ENCODE data around the gene LHX3.
"Not testable (repeated sequence)": the region's sequence is repeated elsewhere in the genome, so short reads cannot be mapped to it uniquely, and the experiment has no call there.

Gene LHX3

DNA sequence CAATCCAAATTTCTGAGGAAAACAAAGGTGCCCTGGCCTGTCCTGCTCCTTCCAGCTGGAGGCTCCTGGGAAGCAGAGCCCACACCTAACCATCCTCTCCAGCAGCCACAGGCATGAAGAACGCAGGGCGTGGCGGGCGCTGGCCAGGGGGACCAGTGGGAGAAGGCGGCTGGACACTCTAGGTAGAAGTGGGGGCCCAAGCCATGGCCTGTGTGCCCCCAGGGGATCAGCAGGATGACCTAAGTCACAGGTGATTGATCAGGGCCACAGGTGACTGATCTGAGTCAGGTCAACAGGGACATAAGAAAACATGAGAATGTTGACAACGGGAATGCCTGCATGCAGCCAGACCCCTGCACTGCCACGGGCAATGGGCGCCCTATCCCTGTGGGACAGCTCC lies 37.3 kb upstream of the LHX3 start:
- DNase-seq: no peak

GRCh38 chr9:136241542-136241941 lies 36.6 kb upstream of the LHX3 start:
- DNase-seq: no peak

DNA sequence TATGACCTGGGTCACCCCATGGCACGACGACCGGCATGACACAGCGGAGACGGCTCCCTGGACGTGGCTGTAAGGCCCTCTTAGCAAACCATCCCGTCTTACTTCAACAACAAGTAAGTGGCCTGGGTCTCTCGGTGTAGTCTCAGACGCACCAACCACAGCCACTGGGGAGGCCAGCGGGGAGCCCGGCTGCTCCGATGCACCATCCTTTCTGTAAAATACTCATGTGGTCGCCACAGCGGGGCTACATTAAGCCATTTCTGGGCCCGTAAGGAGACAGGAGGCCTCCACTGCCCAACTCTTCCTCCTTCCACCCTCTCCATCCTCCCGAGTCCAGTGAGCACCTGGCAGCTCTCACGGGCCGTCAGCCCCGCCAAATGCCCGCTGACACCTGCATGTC lies 36.0 kb upstream of the LHX3 start:
- DNase-seq: no peak

- no peak for DNase-seq
Measured at GRCh38 chr9:136239983-136240330, 35.0 kb upstream of the LHX3 start.

DNA sequence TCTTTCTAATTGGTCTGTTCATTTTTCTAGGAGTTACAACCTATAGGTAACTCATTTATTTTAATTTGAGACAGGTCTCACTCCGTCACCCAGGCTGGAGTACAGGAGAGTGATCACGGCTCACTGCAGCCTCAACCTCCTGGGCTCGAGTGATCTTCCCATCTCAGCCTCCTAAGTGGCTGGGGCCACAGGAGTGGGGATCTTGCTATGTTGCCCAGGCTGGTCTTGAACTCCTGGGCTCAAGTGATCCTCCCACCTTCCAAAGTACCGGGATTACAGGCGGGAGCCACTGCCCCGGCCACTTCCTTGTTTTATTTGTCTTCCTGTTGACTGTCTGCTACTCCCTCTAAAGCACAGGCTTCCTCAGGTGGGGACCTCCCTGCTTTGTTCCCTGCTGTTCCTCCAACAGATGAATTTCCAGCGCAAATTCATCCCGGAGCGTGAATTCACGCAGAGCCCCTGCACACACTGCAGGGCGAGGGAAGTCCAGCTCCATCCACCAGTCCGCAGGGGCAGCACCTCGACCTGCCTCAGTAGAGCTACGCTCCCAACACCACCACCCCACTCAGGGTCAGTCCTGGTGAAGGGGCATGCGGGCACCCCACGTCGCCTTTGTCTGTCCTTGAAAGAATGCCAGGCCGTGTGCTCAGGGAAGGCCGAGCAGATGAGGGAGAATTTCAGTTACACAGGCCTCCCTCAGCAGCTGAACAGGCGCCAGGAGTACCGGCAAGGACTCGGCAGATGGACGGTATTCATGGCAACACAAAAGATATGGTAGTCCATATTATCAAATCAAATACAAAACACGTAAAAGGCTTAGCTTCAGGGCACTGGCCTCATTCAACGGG lies 34.4 kb upstream of the LHX3 start:
- peak in 1 of 56 donors; percentile 7 for DNase-seq

GRCh38 chr9:136238342-136238732 lies 33.4 kb upstream of the LHX3 start:
- no peak for DNase-seq

DNA sequence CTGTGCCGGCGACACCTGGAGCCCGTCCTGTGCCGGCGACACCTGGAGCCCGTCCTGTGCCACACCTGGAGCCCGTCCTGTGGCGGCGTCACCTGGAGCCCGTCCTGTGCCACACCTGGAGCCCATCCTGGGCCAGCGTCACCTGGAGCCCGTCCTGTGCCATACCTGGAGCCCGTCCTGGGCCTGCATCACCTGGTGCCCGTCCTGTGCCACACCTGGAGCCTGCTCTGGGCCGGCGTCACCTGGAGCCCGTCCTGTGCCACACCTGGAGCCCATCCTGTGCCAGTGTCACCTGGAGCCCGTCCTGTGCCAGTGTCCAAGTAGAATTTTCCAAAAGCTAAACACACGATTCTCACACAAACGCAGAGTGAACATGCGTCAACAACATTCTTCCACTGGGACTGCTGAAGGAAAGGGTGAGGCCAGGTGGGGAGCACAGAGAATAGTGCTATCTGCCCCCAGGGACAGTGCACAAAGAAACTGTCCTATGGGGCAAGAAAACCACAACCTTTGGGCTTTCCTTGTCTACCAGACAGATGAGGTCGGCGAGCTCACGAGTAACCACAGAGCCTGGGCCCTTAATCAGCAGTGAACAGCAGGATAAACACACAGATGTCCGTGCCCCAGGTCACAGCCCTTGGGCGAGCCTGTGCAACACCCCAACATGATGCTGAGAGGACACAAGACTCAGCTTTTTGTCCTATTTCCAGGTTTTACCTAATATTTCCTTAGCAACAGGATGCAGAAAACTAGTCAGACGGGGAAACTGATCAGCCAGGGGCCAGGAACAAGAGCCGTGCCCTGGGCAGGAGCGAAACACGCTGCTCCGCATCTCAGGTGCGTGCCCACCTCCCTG lies 32.8 kb upstream of the LHX3 start:
- no peak for DNase-seq

DNA sequence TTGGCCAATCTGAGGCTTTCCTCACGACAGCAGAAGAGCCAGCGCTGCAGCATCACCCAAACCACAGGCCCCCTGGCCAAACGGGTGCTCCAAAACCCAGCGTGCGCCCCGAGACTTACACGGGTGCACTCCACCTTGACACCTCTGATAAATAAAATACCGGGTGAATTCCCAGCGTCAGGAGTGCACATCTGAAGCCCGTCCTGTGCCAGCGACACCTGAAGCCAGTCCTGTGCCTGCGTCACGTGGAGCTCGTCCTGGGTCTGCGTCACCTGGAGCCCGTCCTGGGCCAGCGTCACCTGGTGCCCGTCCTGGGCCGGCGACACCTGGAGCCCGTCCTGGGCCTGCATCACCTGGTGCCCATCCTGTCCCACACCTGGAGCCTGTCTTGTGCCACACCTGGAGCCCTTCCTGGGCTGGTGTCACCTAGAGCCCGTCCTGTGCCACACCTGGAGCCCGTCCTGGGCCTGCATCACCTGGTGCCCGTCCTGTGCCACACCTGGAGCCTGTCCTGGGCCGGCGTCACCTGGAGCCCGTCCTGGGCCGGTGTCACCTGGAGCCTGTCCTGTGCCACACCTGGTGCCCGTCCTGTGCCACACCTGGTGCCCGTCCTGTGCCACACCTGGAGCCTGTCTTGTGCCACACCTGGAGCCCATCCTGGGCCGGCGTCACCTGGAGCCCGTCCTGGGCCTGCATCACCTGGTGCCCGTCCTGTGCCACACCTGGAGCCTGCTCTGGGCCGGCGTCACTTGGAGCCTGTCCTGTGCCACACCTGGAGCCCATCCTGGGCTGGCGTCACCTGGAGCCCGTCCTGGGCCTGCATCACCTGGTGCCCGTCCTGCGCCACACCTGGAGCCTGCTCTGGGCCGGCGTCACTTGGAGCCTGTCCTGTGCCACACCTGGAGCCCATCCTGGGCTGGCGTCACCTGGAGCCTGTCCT lies 31.8 kb upstream of the LHX3 start:
- DNase-seq: not testable (repeated sequence)

DNA sequence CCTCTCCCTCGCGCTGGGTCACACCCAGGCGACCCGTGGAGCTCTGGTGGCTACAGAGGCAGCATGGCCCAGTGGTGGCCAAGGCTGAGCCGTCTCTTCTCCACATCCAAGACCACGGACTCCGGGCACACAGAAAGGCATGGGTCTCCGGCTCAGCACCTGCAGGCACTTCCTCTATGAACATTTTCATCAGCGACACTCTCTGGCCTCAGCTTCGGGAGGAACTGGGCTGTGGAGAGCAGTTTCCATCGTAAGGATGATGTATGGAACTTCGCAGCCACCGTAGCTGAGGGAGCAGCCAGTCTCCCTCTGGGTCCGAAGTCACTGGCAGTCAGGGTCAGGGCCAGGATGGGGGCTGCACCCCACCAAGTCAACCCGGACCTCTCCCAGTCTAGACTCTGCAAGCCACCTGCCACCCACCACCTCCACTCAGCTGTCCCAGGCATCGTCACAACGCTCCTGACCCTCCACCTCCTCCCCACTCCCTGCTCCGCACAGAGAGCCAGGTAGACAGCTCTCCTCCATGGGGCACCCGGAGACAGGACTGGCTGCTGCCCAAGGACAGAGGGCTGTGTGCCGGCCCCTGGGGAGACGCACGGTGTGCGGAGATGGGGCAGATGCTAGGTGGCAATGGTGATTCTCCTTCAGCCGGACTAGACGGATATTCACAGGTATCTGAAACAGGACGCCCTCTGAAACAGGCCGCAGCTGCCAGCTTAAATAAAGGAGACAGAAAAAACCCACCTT lies 31.0 kb upstream of the LHX3 start:
- DNase-seq: no peak

- no peak for DNase-seq
Measured at GRCh38 chr9:136235171-136235570, 30.2 kb upstream of the LHX3 start.

- DNase-seq: no peak
Measured at GRCh38 chr9:136234597-136234996, 29.7 kb upstream of the LHX3 start.

DNA sequence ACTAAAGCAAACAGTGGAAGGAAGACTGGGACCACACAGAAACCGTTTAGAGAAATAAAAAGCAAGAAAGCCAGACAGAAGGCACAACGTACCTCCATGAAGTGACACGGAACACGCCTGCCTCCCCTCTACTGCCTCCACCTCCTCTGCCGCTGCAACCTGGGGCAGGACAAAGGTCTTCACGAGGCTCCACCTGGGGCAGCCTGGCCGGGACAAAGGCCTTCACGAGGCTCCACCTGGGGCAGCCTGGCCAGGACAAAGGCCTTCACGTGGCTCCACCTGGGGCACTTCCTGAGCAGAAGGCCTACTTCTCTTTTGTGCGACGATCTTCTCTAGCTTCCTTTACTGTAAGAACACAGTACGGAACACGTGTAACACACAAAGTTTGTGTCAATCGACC lies 28.9 kb upstream of the LHX3 start:
- DNase-seq: no peak

DNA sequence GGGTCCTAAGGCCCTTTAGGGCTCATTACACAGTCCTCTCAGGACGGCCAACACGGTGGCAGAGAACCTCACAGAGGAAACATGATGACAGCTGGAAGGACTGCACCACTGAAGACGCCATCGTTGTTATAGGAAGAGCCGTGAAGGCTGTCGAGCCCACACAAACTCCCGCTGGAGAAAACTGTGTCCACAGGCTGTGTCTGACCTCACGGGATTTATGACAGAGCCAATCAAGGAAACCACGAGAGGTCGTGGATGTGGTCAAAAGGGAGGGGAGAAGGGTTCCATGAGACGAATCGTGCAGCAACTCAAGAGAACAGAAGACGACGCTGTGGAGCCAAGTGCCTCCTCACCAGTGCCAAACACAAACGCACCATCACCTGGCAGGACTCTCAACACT lies 28.5 kb upstream of the LHX3 start:
- no peak for DNase-seq

DNA sequence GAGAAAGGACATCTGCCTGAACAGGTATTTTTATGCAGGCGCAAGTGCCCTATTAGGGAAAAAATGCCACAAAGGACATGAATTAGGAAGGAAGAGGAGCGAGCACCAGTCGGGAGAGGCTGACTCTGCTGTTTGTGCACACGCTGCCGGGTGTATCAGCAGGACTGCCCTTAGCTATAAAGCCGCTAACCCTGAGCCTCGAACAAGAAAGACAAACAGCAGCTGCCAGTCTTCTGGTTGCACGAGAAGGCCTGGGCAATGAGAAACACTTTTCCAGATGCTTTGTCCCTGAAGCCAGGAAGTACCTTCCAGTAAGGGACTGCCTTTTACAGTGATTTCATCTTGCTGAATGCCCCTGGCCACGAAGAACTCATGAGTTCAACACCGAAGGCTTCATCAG lies 28.0 kb upstream of the LHX3 start:
- no peak for DNase-seq

GRCh38 chr9:136231478-136232297 lies 26.8 kb upstream of the LHX3 start:
- no peak for DNase-seq

- no peak for DNase-seq
Measured at GRCh38 chr9:136230773-136231172, 25.8 kb upstream of the LHX3 start.

GRCh38 chr9:136230365-136230764 lies 25.4 kb upstream of the LHX3 start:
- DNase-seq: no peak

DNA sequence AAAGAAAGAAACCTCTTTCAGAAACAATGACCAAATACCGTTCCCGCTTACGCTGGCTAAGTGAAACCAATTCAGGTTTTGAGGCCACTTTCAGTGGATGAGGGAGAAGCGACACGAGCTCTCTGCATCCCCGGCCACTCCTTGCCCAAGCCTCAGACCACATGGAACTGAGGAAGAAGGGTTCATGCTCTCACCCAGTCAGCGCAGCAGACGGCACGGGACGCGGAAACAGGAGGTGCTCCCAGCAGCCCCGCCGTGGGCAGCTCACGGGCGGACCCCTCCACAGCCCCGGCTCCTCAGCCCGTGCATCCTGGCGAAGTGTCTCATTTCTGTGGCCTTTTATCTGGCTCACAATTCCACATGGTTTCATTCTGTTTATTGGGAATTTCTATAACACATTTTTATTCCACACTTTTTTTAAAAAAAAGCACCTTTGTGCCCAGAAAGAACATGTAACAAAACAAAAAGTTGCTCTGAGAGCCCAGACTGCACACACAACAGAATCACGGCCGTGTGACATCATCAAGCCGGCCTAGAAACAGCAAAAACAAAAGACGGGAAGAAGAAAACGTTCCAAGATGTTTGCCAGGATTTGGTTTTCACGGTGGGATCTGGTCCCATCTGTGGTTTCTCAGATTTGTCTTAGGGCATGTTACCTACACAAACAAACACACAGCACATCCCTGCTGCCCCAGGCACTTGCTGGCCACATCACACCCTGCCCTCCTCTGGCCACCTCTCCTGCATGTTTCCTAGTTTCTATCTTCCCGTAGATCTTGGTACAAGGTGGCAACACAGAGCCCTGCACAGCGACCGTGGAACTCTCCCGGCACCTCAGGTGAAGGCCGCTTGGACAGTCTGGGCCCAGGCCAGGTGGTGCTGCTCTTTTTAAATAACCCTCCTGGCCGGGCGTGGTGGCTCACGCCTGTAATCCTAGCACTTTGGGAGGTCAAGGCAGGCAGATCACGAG lies 24.5 kb upstream of the LHX3 start:
- DNase-seq: peak in 4 of 56 donors; percentile 23 to 33 (median 26)

All from amygdala (tissue), 56 donors.